GM21381 (cell line): ENCODE measurements around the gene GUCY1A1.

Source experiments
- ATAC-seq: cut with Tn5 transposase; IDR thresholded peaks from one replicate; pipeline ENCODE4 v1.9.1; 2021; ENCODE audit warnings: mild to moderate bottlenecking, moderate library complexity; ENCODE audit not compliant: unreplicated experiment

The GUCY1A1 gene

GRCh38 chr4:155690044-155690837, 23.6 kb downstream of the GUCY1A1 start:
- ATAC-seq: no peak

GRCh38 chr4:155692361-155692760, 25.7 kb downstream of the GUCY1A1 start:
- ATAC-seq: no peak

- ATAC-seq: no peak
Observed at GRCh38 chr4:155693015-155693663, 26.5 kb downstream of the GUCY1A1 start.

- ATAC-seq: no peak
Observed at GRCh38 chr4:155694100-155694785, 27.6 kb downstream of the GUCY1A1 start.

- no peak for ATAC-seq
Observed at GRCh38 chr4:155696226-155696625, 29.6 kb downstream of the GUCY1A1 start.

- no peak for ATAC-seq
Observed at GRCh38 chr4:155696726-155697125, 30.1 kb downstream of the GUCY1A1 start.

- ATAC-seq: no peak
Observed at GRCh38 chr4:155701827-155702226, 35.2 kb downstream of the GUCY1A1 start.

GRCh38 chr4:155703486-155704247, 37.0 kb downstream of the GUCY1A1 start:
- peak; percentile 89 for ATAC-seq

GRCh38 chr4:155704841-155705404, 38.3 kb downstream of the GUCY1A1 start:
- ATAC-seq: no peak

- no peak for ATAC-seq
Observed at GRCh38 chr4:155705664-155706063, 39.0 kb downstream of the GUCY1A1 start.

GRCh38 chr4:155706147-155706546, 39.5 kb downstream of the GUCY1A1 start:
- ATAC-seq: no peak

GRCh38 chr4:155707251-155707650, 40.6 kb downstream of the GUCY1A1 start:
- ATAC-seq: no peak

- no peak for ATAC-seq
Observed at GRCh38 chr4:155708782-155709181, 42.1 kb downstream of the GUCY1A1 start.

GRCh38 chr4:155709918-155710317, 43.3 kb downstream of the GUCY1A1 start:
- no peak for ATAC-seq

GRCh38 chr4:155711556-155711955, 44.9 kb downstream of the GUCY1A1 start:
- ATAC-seq: no peak

- no peak for ATAC-seq
Observed at GRCh38 chr4:155712846-155713245, 46.2 kb downstream of the GUCY1A1 start.

GRCh38 chr4:155713911-155714310, 47.3 kb downstream of the GUCY1A1 start:
- no peak for ATAC-seq

GRCh38 chr4:155722336-155722735, 55.7 kb downstream of the GUCY1A1 start:
- ATAC-seq: no peak

GRCh38 chr4:155722816-155723499, 56.3 kb downstream of the GUCY1A1 start:
- ATAC-seq: no peak

GRCh38 chr4:155724731-155725130, 58.1 kb downstream of the GUCY1A1 start:
- ATAC-seq: no peak
